Measurements from ENCODE around the gene ZNF627. TPM values are rescaled to one million over a fixed set of nuclear protein-coding genes. Genes with fewer than 3 reads are reported as not detected.
"Not testable (repeated sequence)": the region's sequence is repeated elsewhere in the genome, so short reads cannot be mapped to it uniquely, and the experiment has no call there.

ZNF627 gene
- total and polyA plus RNA-seq, 12 donors, result 3.8 to 16.6 (median 10.3) TPM

- no peak overlapping the region for H3K27ac ChIP-seq
- TF ChIP-seq POLR2A (IDR thresholded peaks at IDR 0.05) (no peak), CTCF (IDR thresholded peaks at IDR 0.05) (peak; percentile 49 to 73 (median 61))
- WGBS, 4 donors, result 11 to 19% (median 11%) methylated on average over 9 of the region's 9 CpGs
- H3K9me3 ChIP-seq (replicated peaks in 1 of 3), result no peaks in the 10 kb centered on the region
- DNase-seq, result peak in 4 of 7 donors; percentile 55 to 70 (median 62)
- no peaks in the 10 kb centered on the region for H3K27me3 ChIP-seq
- no peaks in the 10 kb centered on the region for H3K36me3 ChIP-seq (replicated peaks in 1 of 2)
- peaks cover 14 to 32% of the 10 kb centered on the region in 2 donors for H3K4me1 ChIP-seq (replicated peaks in 1 of 2)
- intact Hi-C loops (cut with DNase I), result no loop called here
- H3K4me3 ChIP-seq, result no peak overlapping the region
These were observed 36.8 kb upstream of the ZNF627 start for GRCh38 chr19:11560404-11561051.

GRCh38 chr19:11563532-11563931 lies 33.8 kb upstream of the ZNF627 start:
- H3K27me3 ChIP-seq, result no peaks in the 10 kb centered on the region
- TF ChIP-seq POLR2A (IDR thresholded peaks at IDR 0.05) (no peak), CTCF (IDR thresholded peaks at IDR 0.05) (no peak)
- H3K4me1 ChIP-seq (replicated peaks in 1 of 2), result peaks cover 9 to 14% of the 10 kb centered on the region in 2 donors
- H3K36me3 ChIP-seq (replicated peaks in 1 of 2), result no peaks in the 10 kb centered on the region
- no peak overlapping the region for H3K27ac ChIP-seq
- WGBS, 4 donors, result 87 to 94% (median 91%) methylated on average over 8 of the region's 8 CpGs
- DNase-seq, result no peak
- intact Hi-C loops (cut with DNase I), result no loop called here
- no peaks in the 10 kb centered on the region for H3K9me3 ChIP-seq (replicated peaks in 1 of 3)
- no peak overlapping the region for H3K4me3 ChIP-seq

GRCh38 chr19:11564082-11564807 lies 33.0 kb upstream of the ZNF627 start:
- intact Hi-C loops (cut with DNase I), result not testable (repeated sequence)
- H3K4me1 ChIP-seq (replicated peaks in 1 of 2), result peaks cover 9 to 13% of the 10 kb centered on the region in 2 donors

GRCh38 chr19:11565649-11565980 lies 31.7 kb upstream of the ZNF627 start:
- H3K4me3 ChIP-seq; H3K4me1 ChIP-seq (replicated peaks in 1 of 2); H3K36me3 ChIP-seq (replicated peaks in 1 of 2); intact Hi-C loops (cut with DNase I); H3K9me3 ChIP-seq (replicated peaks in 1 of 3); H3K27ac ChIP-seq; H3K27me3 ChIP-seq; DNase-seq: not testable (repeated sequence)
- WGBS, 4 donors, result 81 to 89% (median 85%) methylated on average over 5 of the region's 5 CpGs

More at GRCh38 chr19:11564082-11564807, 33.0 kb upstream of the ZNF627 start:
- whole genome bisulfite sequencing, 4 donors, result 94 to 96% (median 95%) methylated on average over 6 of the region's 6 CpGs
- H3K27me3 ChIP-seq; H3K9me3 ChIP-seq (replicated peaks in 1 of 3); H3K4me3 ChIP-seq; H3K36me3 ChIP-seq (replicated peaks in 1 of 2); DNase-seq; H3K27ac ChIP-seq: not testable (repeated sequence)

GRCh38 chr19:11566164-11566563 lies 31.1 kb upstream of the ZNF627 start:
- Histone ChIP-seq H3K27ac (no peak overlapping the region), H3K4me3 (no peak overlapping the region), H3K27me3 (no peaks in the 10 kb centered on the region), H3K9me3 (replicated peaks in 1 of 3) (no peaks in the 10 kb centered on the region), H3K36me3 (replicated peaks in 1 of 2) (no peaks in the 10 kb centered on the region), H3K4me1 (replicated peaks in 1 of 2) (no peaks in the 10 kb centered on the region)
- DNase-seq, result no peak
- intact Hi-C loops (cut with DNase I), result no loop called here
- 82 to 94% (median 87%) methylated on average over 2 of the region's 2 CpGs for WGBS, 4 donors
- TF ChIP-seq CTCF (IDR thresholded peaks at IDR 0.05), result no peak
- TF ChIP-seq POLR2A (IDR thresholded peaks at IDR 0.05), result no peak
